ENCODE results near the gene ERVK3-1.
"Not testable (repeated sequence)": the region's sequence is repeated elsewhere in the genome, so short reads cannot be mapped to it uniquely, and the experiment has no call there.

Gene ERVK3-1

DNA sequence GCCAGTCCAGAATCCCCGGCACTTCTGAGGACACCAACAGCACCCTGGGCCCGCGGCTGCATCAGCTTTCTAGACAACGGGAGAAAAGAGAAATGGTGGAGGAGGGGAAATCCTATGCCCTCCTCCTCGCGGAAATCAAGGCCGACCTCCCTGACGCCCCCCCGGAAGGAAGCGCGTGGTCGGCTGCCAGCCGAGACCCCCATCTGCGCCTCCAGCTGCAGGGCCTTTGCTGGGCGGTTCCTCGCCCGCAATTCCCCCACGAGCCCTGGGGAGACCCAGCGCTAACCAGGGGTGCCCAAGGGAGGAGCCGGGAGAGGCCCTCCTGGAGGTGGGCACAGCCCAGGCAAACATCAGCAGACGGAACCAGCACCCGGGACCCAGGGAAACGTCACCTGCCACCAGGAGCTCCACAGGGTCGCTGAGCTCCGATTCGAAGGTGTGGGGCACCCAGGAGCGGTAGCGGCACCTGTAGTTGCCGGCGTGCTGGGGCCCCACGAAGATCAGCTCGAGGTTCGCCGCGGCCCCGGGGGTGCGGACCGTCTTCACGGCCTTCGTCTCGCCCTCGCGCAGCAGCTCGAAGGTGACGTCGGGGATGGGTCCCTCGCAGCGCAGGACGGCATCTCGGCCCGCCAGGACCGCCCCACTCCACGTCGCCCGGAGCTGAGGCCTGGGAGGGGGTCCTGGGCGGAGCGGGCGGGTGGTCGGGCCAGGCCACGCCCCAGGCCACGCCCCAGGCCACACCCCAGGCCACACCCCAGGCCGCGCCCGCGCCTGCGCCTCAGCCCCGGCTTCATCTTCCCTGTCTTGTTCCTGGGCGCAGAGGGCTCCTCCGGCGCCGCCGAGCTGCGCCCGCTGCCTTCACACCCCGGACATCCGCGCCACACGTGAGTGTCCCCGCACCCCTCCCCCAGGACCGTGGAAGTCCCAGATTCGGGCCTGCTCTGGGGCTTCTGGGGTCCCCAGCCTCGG lies 42.1 kb downstream of the ERVK3-1 start:
- no peak for DNase-seq (ENCODE audit: low read depth)

DNA sequence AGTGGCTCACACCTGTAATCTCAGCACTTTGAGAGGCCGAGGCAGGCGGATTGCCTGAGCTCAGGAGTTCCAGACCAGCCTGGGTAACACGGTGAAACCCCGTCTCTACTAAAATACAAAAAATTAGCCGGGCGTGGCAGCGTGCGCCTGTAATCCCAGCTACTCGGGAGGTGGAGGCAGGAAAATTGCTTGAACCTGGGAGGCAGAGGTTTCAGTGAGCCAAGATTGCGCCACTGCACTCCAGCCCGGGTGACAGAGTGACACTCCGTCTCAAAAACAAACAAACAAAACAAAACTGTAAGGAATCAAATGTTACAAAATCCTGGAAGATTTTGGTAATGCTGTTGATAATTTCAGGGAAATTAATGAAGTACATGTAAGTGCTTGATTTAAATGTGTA lies 42.9 kb downstream of the ERVK3-1 start:
- DNase-seq (ENCODE audit: low read depth): not testable (repeated sequence)

DNA sequence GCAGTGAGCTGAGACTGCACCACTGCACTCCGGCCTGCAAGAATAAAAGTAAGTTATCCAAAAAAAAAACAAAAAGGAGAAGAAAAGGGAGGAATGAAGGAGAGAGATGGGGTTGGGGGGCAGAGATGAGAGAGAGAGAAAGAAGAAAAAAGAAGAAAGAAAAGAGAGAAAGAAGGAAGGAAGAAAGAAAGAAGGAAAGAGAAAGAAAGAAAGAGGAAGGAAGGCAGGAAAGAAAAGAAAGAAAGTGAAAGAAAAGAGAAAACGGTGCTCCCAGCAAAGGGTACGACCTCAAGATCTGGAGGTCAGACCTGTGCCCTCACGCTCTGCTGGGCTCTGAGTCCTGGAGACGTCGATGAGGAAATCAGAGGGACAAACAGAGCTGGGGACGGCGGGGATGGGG lies 44.4 kb downstream of the ERVK3-1 start:
- DNase-seq (ENCODE audit: low read depth): no peak

DNA sequence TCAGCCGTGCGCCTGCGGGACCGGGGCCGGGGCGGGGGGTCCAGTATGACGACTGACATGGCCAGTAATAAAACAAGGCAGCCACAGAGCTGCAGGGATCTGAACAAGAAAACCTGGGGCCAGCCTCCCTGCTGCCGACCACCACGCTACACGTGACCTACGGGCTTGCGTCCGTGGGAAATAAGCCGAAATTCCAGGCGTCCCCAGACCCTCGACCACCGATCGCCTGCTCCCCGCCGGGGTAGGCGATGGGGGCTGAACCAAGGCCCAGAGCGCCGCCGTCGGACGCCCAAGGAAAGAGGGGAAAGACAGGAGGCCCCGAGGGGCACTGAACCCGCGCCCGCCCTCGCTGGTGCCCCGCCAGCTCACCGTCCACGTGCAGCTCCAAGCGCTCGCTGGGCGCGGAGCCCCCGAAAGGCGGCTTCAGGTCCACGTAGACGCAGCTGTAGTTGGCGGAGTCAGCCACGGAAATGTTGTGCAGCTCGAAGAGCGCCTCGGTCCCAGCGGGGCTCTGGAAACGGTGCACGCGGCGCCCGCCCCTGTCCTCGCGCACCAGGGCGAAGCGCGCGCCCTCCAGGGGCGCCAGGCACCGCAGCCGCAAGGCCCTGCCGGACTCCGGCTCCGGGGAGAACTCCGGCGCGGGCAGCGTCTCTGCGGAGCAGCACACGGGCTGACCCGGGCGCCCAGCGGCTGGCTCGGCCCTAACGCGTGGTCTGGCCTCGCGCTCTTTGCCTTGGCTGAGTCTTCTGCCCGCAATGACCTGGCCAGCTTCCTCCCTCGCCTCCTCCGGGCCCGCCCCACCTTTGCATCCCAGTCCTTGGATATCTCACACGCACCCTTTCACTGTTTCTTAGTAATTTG lies 45.1 kb downstream of the ERVK3-1 start:
- no peak for DNase-seq (ENCODE audit: low read depth)

DNA sequence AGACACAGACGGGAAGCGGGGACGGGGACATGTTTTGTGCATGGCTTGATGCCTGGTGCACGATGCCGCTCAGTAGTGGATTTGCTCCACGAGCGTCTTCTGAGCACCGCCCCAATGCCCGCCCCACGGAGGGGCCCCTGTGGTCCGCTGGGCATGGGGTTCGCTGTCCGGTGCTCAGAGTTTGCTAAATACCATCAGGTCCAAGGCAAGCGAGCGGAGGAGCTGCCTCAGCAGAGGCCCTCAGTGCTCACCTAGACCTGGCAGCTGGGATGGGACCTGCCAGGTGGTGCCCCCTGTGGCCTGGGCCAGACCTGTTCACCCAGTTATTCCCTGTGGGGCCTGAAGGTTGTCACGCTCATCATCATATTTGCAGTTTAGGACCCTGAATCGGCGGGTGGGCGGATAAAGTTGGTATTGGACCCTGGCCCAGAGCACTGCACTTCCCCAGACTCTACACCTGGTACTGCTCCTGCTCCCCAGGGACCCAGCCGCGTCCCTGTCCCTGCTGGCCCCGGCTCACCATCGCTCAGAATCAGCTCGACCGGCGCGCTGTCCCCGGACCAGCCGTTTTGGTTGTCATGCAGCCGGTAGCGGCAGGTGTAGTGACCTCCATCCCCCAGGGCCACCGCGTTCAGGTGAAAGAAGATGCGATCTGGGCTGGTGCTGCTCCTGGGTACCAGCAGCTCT lies 45.8 kb downstream of the ERVK3-1 start:
- no peak for DNase-seq (ENCODE audit: low read depth)

DNA sequence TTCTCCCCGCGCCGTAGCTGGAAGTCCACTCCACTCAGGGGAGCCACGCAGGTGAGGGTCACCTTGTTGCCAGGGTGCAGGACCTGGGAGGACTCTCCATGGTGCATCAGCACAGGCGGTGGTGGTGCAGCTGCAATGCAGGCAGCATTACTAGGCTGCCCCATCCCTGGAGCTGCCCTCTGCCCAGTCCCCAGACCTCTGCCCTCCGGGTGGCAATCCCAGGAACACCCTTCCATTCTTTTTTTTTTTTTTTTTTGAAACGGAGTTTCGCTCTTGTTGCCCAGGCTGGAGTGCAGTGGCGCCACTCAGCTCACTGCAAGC lies 46.3 kb downstream of the ERVK3-1 start:
- DNase-seq (ENCODE audit: low read depth): no peak

DNA sequence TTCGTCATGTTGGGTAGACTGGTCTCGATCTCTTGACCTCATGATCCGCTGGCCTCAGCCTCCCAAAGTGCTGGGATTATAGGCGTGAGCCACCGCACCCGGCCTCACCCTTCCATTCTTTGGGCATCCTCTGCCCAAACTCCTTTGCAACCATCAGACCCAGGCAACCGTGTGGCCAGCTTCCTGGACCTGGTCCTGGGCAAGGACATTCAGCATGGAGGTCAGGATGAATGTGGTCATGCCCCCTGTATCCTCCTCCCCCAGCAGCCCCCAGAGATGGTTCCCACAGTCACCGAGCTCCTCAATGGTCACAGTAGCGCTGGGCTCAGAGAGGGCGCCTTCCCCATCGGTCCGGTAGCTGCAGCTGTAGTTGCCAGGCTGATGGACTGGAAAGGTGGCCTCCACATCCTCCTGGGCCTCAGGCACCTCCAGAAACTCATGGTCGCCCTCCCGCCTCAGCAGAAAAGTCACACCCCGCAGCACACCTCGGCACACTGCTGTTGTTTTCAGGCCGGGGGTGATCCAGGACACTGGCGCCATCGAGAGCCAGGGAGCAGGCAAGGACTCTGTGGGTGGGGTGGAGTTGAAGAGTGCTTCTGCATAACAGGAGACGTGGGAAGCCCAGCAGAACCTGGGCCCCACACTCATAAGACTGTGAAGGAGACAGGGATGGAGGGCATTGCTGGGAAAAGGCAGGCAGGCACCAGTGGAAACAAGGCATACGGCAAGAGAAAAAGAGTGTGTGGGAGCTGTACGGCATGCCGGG lies 47.0 kb downstream of the ERVK3-1 start:
- DNase-seq (ENCODE audit: low read depth): no peak

DNA sequence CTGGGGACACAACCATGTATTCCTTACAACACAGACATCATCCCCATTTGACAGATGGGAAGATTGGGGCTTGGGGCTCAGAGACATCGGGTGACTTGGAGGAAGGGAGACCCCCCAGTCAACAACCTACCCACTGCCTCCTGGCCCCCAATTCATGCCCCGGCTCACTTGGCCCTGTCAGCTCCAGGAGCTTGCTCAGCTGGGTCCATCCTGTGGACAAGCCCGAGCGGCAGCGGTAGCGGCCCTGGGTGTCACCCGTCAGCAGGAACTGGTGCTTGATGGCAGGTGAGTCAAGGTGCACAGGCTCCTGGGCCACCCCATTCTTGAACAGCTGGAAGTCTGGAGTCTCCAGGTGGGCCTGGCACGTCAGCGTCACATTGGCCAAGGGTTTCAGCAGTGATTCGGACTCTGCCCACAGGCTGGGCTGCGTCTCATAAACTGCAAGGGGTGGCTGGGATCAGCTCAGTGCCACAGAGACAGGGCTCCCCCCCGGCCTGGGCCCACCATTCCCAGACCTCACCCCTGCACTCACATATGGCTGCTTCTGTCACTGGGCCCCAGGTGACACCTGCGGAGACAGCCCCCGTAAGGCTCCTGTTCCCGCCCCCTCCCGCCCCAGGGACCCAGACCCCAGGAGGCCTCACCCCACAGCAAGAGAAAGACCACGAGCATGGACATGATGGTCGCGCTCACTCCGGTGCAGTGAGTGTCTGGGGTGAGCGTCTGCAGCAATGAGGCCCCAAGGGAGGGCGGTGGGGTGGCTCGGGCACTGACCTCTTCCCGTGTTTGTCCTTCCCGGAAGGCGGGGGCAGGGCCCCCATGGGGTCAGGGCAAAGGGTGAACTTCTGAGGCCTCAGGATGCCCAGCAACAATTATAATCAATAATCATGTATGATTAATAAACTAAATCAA lies 47.8 kb downstream of the ERVK3-1 start, which contains the start of gene A1BG:
Gene A1BG, minus strand, starts transcription at position 733 of the 912 bp plus-strand sequence. Its CDS starts 55 bp downstream, at position 678.
- no peak for DNase-seq (ENCODE audit: low read depth)

DNA sequence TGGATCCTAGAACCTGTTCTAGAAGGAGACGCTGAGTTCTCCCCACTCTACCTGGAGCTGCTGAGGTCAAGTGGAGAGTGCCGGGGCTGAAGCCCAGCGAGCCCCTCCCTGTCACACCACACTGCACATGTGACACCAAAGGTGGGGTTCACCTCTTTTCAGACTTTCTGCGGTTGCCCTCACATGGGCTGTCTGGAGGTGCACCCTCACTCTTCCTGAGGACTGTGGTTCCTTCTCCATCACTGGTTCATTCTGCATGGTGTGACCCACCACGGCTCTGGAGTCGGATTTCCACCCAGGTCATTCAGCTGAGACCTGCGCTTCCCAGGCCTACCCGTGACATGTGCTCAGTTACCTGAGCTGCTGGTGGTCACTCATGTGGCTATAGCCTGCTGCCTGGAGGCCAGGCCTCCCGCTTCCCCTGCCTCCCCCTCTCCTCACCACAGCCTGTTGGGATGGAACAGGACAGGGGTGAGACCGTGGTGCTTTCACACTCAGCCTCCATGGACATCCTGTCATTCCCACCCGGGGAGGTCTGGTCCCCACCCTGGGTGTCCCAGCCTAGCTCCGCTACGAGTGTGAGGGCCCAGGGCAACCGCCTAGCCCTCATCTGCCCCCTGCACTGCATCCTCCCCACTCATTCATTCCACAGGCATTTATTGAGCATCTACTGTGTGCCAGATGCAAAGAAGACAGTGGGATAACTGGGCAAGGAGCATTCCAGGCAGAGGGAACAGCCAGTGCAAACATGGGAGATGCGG lies 48.7 kb downstream of the ERVK3-1 start:
- DNase-seq (ENCODE audit: low read depth): no peak

DNA sequence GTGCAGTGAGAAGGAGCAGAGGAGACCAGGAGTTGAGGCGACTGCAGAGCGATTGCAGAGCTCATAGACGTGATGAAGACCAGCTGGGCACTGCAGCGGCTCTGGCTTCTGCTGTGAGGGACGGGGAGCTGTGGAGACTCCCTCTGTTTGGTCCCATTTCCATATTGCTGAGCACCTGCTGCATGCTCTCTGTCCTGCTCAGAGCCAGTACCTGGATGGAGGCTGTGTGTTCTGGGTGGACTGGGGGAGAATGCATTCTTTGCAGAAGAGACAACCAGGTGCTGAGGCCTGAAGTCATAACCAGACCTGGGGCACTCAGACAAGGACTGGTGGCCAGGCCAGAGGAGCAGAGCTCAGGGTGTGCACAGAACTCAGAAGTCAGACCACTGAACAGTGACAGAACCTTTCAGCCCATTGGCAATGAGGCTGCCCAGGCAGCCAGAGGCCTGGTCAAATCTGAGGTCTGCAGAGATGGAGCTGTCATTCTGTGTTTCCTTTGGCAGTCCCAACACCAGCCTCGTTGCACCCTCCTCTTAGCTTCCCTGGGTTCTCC lies 49.4 kb downstream of the ERVK3-1 start:
- no peak for DNase-seq (ENCODE audit: low read depth)

DNA sequence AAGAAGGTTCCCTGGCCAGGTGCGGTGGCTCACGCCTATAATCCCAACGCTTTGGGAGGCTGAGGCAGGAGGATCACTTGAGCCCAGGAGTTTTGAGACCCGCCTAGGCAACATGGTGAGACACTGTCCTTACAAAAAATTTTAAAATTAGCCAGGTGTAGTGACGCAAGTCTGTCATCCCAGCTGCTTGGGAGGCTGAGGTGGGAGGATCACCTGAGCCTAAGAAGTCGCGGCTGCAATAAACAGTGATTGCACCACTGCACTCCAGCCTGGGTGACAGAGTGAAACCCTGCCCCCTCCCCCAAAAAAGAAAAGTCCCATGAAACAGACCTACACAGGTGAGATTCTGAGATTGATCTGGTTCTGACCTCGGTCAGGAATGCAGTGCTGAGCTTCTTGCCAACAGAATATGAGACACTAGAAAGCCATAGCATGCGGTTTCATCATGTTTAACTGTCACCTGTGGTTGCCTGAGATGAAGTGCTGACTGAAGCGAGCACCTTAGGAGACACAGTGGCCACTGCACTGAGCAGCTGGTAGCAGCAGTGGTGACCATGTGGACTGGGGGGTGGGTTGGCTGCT lies 50.1 kb downstream of the ERVK3-1 start:
- DNase-seq (ENCODE audit: low read depth): no peak

DNA sequence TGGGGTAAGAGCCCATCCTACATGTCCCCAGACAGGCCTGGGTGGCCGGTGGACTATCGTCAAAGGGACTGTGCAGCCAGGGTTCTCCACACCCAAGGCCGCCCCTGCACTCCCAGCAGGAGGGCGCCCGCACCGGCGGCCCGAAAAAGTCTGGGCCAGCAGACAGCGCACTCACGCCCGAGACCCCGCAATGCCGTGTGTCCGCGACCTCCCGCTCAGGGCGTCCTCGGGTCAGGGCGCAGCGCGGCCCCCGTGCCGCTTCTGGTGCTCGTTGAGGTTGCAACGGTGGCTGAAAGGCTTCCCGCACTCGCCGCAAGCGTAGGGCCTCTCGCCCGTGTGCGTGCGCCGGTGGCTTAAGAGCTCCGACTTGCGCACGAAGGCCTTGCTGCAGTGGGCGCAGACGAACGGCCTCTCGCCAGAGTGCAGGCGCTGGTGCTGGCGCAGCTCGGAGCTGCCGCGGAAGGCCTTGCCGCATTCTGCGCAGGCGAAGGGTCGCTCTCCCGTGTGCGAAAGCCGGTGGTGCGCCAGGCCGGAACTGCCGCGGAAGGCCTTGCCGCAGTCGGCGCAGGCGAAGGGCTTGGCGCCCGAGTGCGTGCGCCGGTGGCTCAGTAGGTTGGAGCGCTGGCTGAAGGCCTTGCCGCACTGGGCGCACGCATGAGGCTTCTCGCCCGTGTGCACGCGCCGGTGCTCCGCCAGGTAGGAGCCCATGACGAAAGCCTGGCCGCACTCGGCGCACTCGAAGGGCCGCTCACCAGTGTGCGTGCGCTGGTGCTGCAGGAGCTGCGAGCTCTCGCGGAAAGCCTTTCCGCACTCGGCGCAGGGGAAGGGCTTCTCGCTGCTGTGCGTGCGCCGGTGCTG lies 51.0 kb downstream of the ERVK3-1 start:
- DNase-seq (ENCODE audit: low read depth): no peak

DNA sequence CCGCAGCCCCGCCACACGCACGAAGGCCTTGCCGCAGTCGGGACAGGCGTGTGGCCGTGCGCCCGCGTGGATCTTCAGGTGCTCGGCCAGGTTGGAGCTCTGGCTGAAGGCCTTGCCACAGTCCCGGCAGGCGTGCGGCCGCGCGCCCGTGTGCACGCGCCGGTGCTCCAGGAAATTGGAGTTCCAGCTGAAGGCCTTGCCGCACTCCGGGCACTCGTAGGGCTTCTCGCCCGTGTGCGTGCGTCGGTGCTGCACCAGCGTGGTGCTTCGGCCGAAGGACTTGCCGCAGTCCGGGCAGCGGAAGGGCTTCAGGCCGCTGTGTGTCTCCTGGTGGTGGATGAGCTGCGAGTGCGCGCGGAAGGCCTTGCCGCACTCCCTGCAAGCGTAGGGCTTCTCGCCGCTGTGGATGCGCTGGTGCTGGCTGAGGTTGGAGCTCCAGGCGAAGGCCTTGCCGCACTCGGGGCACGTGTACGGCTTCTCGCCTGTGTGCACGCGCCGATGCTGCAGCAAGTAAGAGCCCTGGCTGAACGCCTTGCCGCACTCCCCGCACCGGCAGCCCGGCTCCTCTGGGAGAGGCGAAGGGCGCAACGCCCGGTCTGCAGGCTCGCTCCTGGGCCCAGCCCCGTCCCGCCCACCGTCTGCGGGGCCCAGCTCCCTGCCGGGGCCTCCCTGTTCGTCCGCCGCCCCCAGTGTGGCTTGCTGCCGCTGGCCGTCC lies 51.7 kb downstream of the ERVK3-1 start:
- no peak for DNase-seq (ENCODE audit: low read depth)

DNA sequence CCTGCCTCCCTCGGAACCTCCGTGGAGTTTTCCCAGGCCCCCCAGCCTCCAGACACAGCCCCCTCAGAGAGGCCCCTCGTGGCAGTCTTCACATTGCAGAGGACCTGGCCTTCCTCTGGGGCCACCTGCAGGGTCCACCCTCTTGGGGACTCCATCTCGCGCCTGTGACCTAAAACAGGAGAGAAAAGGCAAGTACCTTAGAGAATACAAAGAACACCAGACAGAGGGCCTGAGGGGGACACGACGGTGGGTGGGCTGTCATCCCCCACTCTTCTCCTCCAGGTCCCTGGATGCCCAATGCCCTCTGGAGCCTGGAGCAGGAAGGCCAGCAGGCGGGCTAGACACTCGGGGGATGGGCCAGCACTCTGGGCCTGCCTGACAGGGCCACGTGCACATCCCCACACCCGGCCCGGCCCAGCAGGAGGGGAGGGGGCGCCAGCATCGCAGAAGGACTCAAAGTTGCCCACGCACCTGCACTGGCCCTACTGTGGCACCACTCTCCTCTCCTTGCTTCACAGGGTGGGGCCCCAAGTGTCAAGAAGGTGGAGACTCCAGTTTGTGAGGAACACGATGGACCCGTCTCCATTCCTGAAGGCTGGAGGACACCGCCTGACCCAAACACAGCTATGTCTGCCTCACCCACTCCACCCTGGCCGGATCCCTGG lies 52.4 kb downstream of the ERVK3-1 start:
- DNase-seq (ENCODE audit: low read depth): no peak

DNA sequence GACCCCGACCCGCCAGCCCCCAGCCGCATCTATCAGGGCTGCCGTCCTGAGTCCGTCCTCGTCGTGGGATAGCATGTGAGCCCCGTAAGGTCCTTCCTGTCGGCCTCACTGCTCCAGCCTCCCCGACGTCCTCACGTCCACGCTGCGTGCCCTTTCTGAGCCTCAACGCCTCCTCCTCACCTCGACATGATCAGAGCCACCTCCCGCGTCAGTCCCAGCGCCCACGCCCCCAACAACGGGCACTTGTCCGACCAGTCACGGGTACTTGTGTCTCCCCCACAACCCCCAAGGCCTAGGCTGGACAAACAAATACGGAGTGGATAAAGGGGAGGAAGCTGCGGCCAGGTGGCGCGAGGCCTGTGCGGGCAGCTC lies 56.7 kb downstream of the ERVK3-1 start:
- DNase-seq (ENCODE audit: low read depth): no peak

DNA sequence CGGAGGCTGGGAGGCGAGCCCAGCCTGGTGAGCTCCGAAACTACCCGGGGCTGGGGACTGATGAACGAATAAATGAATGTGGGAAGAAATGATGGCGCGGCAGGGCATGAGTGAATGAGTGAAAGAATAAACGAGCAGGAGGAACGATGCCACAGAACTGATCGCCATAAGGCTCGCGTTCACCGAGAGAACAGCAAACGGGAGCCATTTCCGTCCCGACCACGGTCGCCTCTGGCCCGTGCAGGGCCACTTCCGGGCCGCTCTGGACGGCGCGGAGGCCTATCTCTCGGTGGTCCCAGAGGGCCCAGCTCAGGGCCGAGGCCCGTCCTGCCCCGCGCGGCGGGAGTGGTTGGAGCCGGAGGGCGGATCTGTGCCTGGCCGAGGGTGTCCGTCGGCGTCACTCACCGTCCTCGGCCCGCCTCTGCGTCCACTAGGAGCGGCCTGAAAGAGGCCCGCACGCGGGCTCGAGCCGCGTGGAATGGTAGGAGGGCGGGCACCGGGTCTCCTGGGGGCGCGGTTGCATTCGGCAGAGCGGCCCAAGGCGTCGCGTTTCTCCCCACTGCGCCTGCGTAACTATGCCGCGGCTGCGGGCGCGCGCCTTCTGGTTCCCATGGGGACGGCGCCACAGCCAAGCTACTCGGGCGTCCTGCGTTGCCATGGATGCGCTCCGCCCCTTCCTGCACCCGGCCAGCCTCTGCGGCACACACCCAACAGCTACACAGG lies 57.3 kb downstream of the ERVK3-1 start, which contains the start of gene ZNF497:
Gene ZNF497, minus strand, starts transcription at position 480 of the 723 bp plus-strand sequence. CDS start 5,116 bp downstream, outside the sequence.
- DNase-seq (ENCODE audit: low read depth): peak; percentile 72

All from GM04503 (cell line).